Measurements from ENCODE around the gene NOP56. TPM values are rescaled to one million over a fixed set of nuclear protein-coding genes. Genes with fewer than 3 reads are reported as not detected.

NOP56 gene
- total and polyA plus RNA-seq, 2 of the 8 experiments (the other 6 are each of a cell fraction or from before 2014, with no cell fraction given), result 391 to 677 TPM

GRCh38 chr20:2631228-2631627 is 21.2 kb upstream of the NOP56 start (continued):
- TF ChIP-seq CHD7 (IDR thresholded peaks at IDR 0.05; ENCODE audit: insufficient replicate concordance, low read length), result no peak
